Measurements from ENCODE around the gene ARL6IP4.

The ARL6IP4 gene

GRCh38 chr12:122997343-122998250 lies 17.1 kb downstream of the ARL6IP4 start:
- Mint-ChIP-seq H3K27ac (no peak overlapping the region), H3K9me3 (no peaks in the 10 kb centered on the region), H3K4me1 (peaks cover 12 to 26% of the 10 kb centered on the region in 2 donors), H3K27me3 (no peaks in the 10 kb centered on the region), H3K4me3 (no peak overlapping the region), H3K36me3 (peaks cover 2 to 12% of the 10 kb centered on the region in 2 donors)
- no peak for DNase-seq
- ATAC-seq (replicated peaks), result no peak

GRCh38 chr12:122998316-122998715 lies 17.8 kb downstream of the ARL6IP4 start:
- peaks cover 8 to 19% of the 10 kb centered on the region in 2 donors for H3K4me1 Mint-ChIP-seq
- no peaks in the 10 kb centered on the region for H3K9me3 Mint-ChIP-seq
- no peak overlapping the region for H3K27ac Mint-ChIP-seq

GRCh38 chr12:122999196-122999946 lies 18.9 kb downstream of the ARL6IP4 start:
- H3K9me3 Mint-ChIP-seq, result no peaks in the 10 kb centered on the region
- H3K27ac Mint-ChIP-seq, result no peak overlapping the region
- H3K27me3 Mint-ChIP-seq, result no peaks in the 10 kb centered on the region
- ATAC-seq (replicated peaks), result no peak
- no peak for DNase-seq
- H3K36me3 Mint-ChIP-seq, result peaks cover 4 to 12% of the 10 kb centered on the region in 2 donors
- peaks cover under 1 to 9% of the 10 kb centered on the region in 2 donors for H3K4me1 Mint-ChIP-seq
- H3K4me3 Mint-ChIP-seq, result no peak overlapping the region

More at GRCh38 chr12:122998316-122998715, 17.8 kb downstream of the ARL6IP4 start:
- no peaks in the 10 kb centered on the region for H3K27me3 Mint-ChIP-seq
- ATAC-seq (replicated peaks) (no peak), DNase-seq (no peak)
- peaks cover 0 to 12% of the 10 kb centered on the region in 2 donors for H3K36me3 Mint-ChIP-seq
- H3K4me3 Mint-ChIP-seq, result no peak overlapping the region

- Mint-ChIP-seq H3K27ac (peak overlapping the region; percentile 20), H3K36me3 (peaks cover 9 to 15% of the 10 kb centered on the region in 2 donors), H3K27me3 (no peaks in the 10 kb centered on the region), H3K4me3 (no peak overlapping the region), H3K4me1 (peaks cover 0 to 9% of the 10 kb centered on the region in 2 donors), H3K9me3 (no peaks in the 10 kb centered on the region)
- ATAC-seq (replicated peaks) (peak; percentile 16 to 47), DNase-seq (no peak)
These were observed 19.5 kb downstream of the ARL6IP4 start for GRCh38 chr12:122999986-123000420.

- peak overlapping the region; percentile 20 for H3K27ac Mint-ChIP-seq
- H3K4me1 Mint-ChIP-seq, result peaks cover 0 to 9% of the 10 kb centered on the region in 2 donors
- H3K4me3 Mint-ChIP-seq, result no peak overlapping the region
- ATAC-seq (replicated peaks), result no peak
- DNase-seq, result no peak
- peaks cover 9 to 18% of the 10 kb centered on the region in 2 donors for H3K36me3 Mint-ChIP-seq
- no peaks in the 10 kb centered on the region for H3K27me3 Mint-ChIP-seq
- no peaks in the 10 kb centered on the region for H3K9me3 Mint-ChIP-seq
These were observed 20.1 kb downstream of the ARL6IP4 start for GRCh38 chr12:123000578-123000977.

- Mint-ChIP-seq H3K4me3 (no peak overlapping the region), H3K9me3 (no peaks in the 10 kb centered on the region), H3K36me3 (peaks cover 9 to 18% of the 10 kb centered on the region in 2 donors), H3K27me3 (no peaks in the 10 kb centered on the region), H3K4me1 (peaks cover 0 to 9% of the 10 kb centered on the region in 2 donors), H3K27ac (no peak overlapping the region)
- DNase-seq (no peak), ATAC-seq (replicated peaks) (no peak)
These were observed 21.0 kb downstream of the ARL6IP4 start for GRCh38 chr12:123001464-123001863.

- H3K9me3 Mint-ChIP-seq, result no peaks in the 10 kb centered on the region
- no peak for DNase-seq
- no peak for ATAC-seq (replicated peaks)
- no peaks in the 10 kb centered on the region for H3K27me3 Mint-ChIP-seq
- no peak overlapping the region for H3K27ac Mint-ChIP-seq
- H3K4me1 Mint-ChIP-seq, result peaks cover 0 to 9% of the 10 kb centered on the region in 2 donors
- no peak overlapping the region for H3K4me3 Mint-ChIP-seq
- peaks cover 13 to 14% of the 10 kb centered on the region in 2 donors for H3K36me3 Mint-ChIP-seq
These were observed 22.8 kb downstream of the ARL6IP4 start for GRCh38 chr12:123003257-123003656.

- no peak overlapping the region for H3K4me3 Mint-ChIP-seq
- no peaks in the 10 kb centered on the region for H3K9me3 Mint-ChIP-seq
- no peak overlapping the region for H3K27ac Mint-ChIP-seq
- ATAC-seq (replicated peaks) (no peak), DNase-seq (no peak)
- H3K27me3 Mint-ChIP-seq, result no peaks in the 10 kb centered on the region
- H3K4me1 Mint-ChIP-seq, result peaks cover 0 to 9% of the 10 kb centered on the region in 2 donors
- H3K36me3 Mint-ChIP-seq, result peaks cover 13 to 14% of the 10 kb centered on the region in 2 donors
These were observed 23.8 kb downstream of the ARL6IP4 start for GRCh38 chr12:123004287-123004686.

GRCh38 chr12:123005081-123005626 lies 24.7 kb downstream of the ARL6IP4 start:
- Mint-ChIP-seq H3K36me3 (peaks cover 13 to 14% of the 10 kb centered on the region in 2 donors), H3K9me3 (no peaks in the 10 kb centered on the region), H3K27me3 (no peaks in the 10 kb centered on the region), H3K4me1 (peaks cover 0 to 5% of the 10 kb centered on the region in 2 donors), H3K4me3 (no peak overlapping the region), H3K27ac (no peak overlapping the region)
- DNase-seq, result no peak
- ATAC-seq (replicated peaks), result no peak

- peaks cover 11 to 14% of the 10 kb centered on the region in 2 donors for H3K36me3 Mint-ChIP-seq
- H3K4me3 Mint-ChIP-seq, result no peak overlapping the region
- H3K27ac Mint-ChIP-seq, result no peak overlapping the region
- H3K4me1 Mint-ChIP-seq, result no peaks in the 10 kb centered on the region
- ATAC-seq (replicated peaks) (no peak), DNase-seq (no peak)
- H3K9me3 Mint-ChIP-seq, result no peaks in the 10 kb centered on the region
- H3K27me3 Mint-ChIP-seq, result no peaks in the 10 kb centered on the region
These were observed 26.5 kb downstream of the ARL6IP4 start for GRCh38 chr12:123006977-123007376.

- no peak for ATAC-seq (replicated peaks)
- Mint-ChIP-seq H3K9me3 (no peaks in the 10 kb centered on the region), H3K27ac (no peak overlapping the region), H3K27me3 (no peaks in the 10 kb centered on the region), H3K4me3 (no peak overlapping the region), H3K36me3 (peaks cover 8 to 9% of the 10 kb centered on the region in 2 donors), H3K4me1 (no peaks in the 10 kb centered on the region)
- DNase-seq, result no peak
These were observed 29.6 kb downstream of the ARL6IP4 start for GRCh38 chr12:123010110-123010509.

GRCh38 chr12:123010681-123011080 lies 30.2 kb downstream of the ARL6IP4 start:
- H3K36me3 Mint-ChIP-seq, result peaks cover 7 to 8% of the 10 kb centered on the region in 2 donors
- H3K27me3 Mint-ChIP-seq, result no peaks in the 10 kb centered on the region
- no peaks in the 10 kb centered on the region for H3K9me3 Mint-ChIP-seq
- no peak overlapping the region for H3K4me3 Mint-ChIP-seq
- no peak for ATAC-seq (replicated peaks)
- DNase-seq, result no peak
- H3K4me1 Mint-ChIP-seq, result no peaks in the 10 kb centered on the region
- H3K27ac Mint-ChIP-seq, result no peak overlapping the region

GRCh38 chr12:123011701-123012100 lies 31.2 kb downstream of the ARL6IP4 start:
- Mint-ChIP-seq H3K4me1 (no peaks in the 10 kb centered on the region), H3K36me3 (peaks cover 7 to 8% of the 10 kb centered on the region in 2 donors), H3K27ac (no peak overlapping the region), H3K27me3 (no peaks in the 10 kb centered on the region), H3K9me3 (no peaks in the 10 kb centered on the region), H3K4me3 (no peak overlapping the region)
- DNase-seq, result no peak
- no peak for ATAC-seq (replicated peaks)

All from stimulated activated naive B cell treated with anti-CD40 and anti-IgM and Interleukin-4, amounts not matched to agents 10 μg/mL and 1 μg/mL and 100 μg/mL, for 72 hours (primary cell).